22Rv1 (cell line): ENCODE results near the gene COX14.

Source experiments
- ZFX ChIP-seq: fragments of 450-650 bp; IDR thresholded peaks from 2 replicates; pipeline ENCODE4 v1.6.1; 2017; ENCODE audit warnings: antibody characterized with exemption, borderline replicate concordance
- TF ChIP-seq, protein P1 (sequence below): fragments of 450-650 bp; IDR thresholded peaks from 2 replicates; pipeline ENCODE4 v1.5.1; 2017; ENCODE audit warnings: mild to moderate bottlenecking

DNA sequence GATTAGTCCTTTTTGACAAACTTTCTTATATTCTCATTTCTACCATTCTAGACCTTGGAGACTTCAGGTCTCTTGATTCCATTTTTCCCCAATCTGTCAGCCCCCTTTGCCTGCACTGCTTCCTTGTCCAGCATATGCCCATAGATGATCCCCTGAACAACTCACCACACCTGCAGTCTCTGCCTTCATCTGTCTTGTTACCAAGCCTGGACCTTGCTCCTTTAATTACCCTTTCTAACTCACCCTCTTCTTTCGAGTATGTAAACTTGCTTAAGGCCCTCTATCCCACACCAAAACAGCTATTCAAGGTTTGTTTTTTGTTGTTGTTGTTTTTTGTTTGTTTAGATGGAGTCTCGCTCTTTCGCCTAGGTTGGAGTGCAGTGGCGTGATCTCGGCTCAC, 9.6 kb downstream of the COX14 start:
- no peak for TF ChIP-seq ZFX
- TF ChIP-seq, protein P1, sequence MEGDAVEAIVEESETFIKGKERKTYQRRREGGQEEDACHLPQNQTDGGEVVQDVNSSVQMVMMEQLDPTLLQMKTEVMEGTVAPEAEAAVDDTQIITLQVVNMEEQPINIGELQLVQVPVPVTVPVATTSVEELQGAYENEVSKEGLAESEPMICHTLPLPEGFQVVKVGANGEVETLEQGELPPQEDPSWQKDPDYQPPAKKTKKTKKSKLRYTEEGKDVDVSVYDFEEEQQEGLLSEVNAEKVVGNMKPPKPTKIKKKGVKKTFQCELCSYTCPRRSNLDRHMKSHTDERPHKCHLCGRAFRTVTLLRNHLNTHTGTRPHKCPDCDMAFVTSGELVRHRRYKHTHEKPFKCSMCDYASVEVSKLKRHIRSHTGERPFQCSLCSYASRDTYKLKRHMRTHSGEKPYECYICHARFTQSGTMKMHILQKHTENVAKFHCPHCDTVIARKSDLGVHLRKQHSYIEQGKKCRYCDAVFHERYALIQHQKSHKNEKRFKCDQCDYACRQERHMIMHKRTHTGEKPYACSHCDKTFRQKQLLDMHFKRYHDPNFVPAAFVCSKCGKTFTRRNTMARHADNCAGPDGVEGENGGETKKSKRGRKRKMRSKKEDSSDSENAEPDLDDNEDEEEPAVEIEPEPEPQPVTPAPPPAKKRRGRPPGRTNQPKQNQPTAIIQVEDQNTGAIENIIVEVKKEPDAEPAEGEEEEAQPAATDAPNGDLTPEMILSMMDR, result no peak
